Thyroid gland (tissue), 4 donors: Measurements from ENCODE around the gene ZFHX3.

Experiments used
- CTCF ChIP-seq, 6 experiments: fragments of 200-600 bp in 3 of 6; fragments of 450-650 bp in 3 of 6; sonication (generic) in 3 of 6; IDR thresholded peaks; one replicate each; pipeline ENCODE4 v1.5.1; 2016 to 2019; ENCODE audit warnings: antibody characterized with exemption in 6 of 6, mild to moderate bottlenecking in 2 of 6, inconsistent platforms in 1 of 6, moderate library complexity in 1 of 6
- POLR2A ChIP-seq, 2 donors: fragments of 450-650 bp; IDR thresholded peaks; one replicate each; pipeline ENCODE4 v1.6.1; 2017; ENCODE audit warnings: antibody characterized with exemption in 2 of 2, mild to moderate bottlenecking in 2 of 2, moderate library complexity in 1 of 2

- no peak for TF ChIP-seq CTCF (IDR thresholded peaks at IDR 0.05)
- TF ChIP-seq POLR2A (IDR thresholded peaks at IDR 0.05) = no peak
These were observed 214.4 kb downstream of the ZFHX3 start for GRCh38 chr16:72833482-72833881.
